Activated CD8-positive, alpha-beta memory T cell treated with anti-CD3 and anti-CD28 coated beads for 48 hours (primary cell): ENCODE data around the gene HSPBP1.

Source experiments
- DNase-seq, 3 experiments: peaks; one replicate each; pipeline ENCODE4 v3.0.0-alpha.2; 2020; ENCODE audit warnings: low read depth in 2 of 3, low spot score in 2 of 3

HSPBP1 gene

GRCh38 chr19:55216461-55217198 lies 63.3 kb downstream of the HSPBP1 start:
- DNase-seq = peak in 2 of 3 experiments; percentile 34 to 36

- no peak for DNase-seq
Measured at GRCh38 chr19:55213547-55213946, 66.4 kb downstream of the HSPBP1 start.

GRCh38 chr19:55212447-55212846 lies 67.5 kb downstream of the HSPBP1 start:
- DNase-seq = no peak
